Subcutaneous abdominal adipose tissue (tissue), 5 donors: ENCODE measurements around the gene ARHGAP24.

Experiments used
- H3K27ac ChIP-seq: one replicate; pipeline ENCODE4 v1.7.0; 2013; ENCODE audit warnings: low read depth, mild to moderate bottlenecking, inconsistent platforms, low read length, moderate library complexity
- H3K27me3 ChIP-seq, 5 donors: one replicate each; pipeline ENCODE4 v1.7.0; 2013; ENCODE audit warnings: low read length in 5 of 5, inconsistent platforms in 1 of 5; ENCODE audit not compliant: control insufficient read depth in 5 of 5, insufficient read depth in 4 of 5
- H3K36me3 ChIP-seq, 5 donors: one replicate each; pipeline ENCODE4 v1.7.0; 2013; ENCODE audit warnings: low read length in 5 of 5; ENCODE audit not compliant: control insufficient read depth in 5 of 5, insufficient read depth in 5 of 5
- H3K4me1 ChIP-seq, 5 donors: one replicate each; pipeline ENCODE4 v1.7.0; 2013; ENCODE audit warnings: low read length in 5 of 5, mild to moderate bottlenecking in 3 of 5, moderate library complexity in 1 of 5; ENCODE audit not compliant: control insufficient read depth in 5 of 5, insufficient read depth in 5 of 5
- H3K4me3 ChIP-seq, 5 donors: one replicate each; pipeline ENCODE4 v1.7.0; 2013; ENCODE audit warnings: low read length in 5 of 5, low read depth in 1 of 5
- H3K9ac ChIP-seq, 5 donors: one replicate each; pipeline ENCODE4 v1.7.0; 2013; ENCODE audit warnings: low read length in 5 of 5, mild to moderate bottlenecking in 4 of 5, moderate library complexity in 3 of 5
- H3K9me3 ChIP-seq, 5 donors: one replicate each; pipeline ENCODE4 v1.7.0; 2013; ENCODE audit warnings: low read length in 5 of 5; ENCODE audit not compliant: control insufficient read depth in 5 of 5
- donor health status: healthy.
- donor health status: healthy.
- donor health status: healthy.
- donor health status: healthy.
- donor health status: healthy.

Gene ARHGAP24

GRCh38 chr4:85759388-85759787 is 284.4 kb downstream of the ARHGAP24 start:
- H3K27ac ChIP-seq = no peak overlapping the region
- H3K9me3 ChIP-seq = no peaks in the 10 kb centered on the region
- peaks cover 0 to 35% (median 27%) of the 10 kb centered on the region in 5 donors for H3K4me1 ChIP-seq
- H3K27me3 ChIP-seq = no peaks in the 10 kb centered on the region
- H3K36me3 ChIP-seq = no peaks in the 10 kb centered on the region
- H3K4me3 ChIP-seq = no peak overlapping the region
- H3K9ac ChIP-seq = no peak overlapping the region

DNA sequence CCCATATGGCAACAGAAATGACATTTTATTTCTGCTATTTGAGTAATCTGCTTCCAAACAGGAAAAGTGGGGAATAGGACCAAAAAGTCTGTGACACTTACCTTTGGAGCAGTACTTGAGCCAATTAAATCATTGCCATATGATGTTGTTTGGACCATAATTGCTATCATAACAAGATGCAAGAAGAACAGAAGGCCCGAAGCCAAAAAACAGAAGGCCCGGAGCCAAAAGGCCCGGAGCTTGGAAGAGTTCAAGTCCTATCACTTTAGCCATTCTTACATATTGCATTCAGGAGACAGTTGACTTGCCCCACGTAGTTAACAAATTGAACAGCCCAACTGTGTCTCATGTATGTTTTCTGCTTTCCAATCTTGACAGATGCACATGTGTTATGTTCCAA is 285.6 kb downstream of the ARHGAP24 start:
- Histone ChIP-seq H3K27ac (no peak overlapping the region), H3K9me3 (no peaks in the 10 kb centered on the region), H3K9ac (no peak overlapping the region), H3K4me3 (no peak overlapping the region), H3K4me1 (peaks cover 0 to 30% (median 23%) of the 10 kb centered on the region in 5 donors), H3K27me3 (no peaks in the 10 kb centered on the region), H3K36me3 (no peaks in the 10 kb centered on the region)

GRCh38 chr4:85761803-85762528 is 287.0 kb downstream of the ARHGAP24 start:
- H3K27me3 ChIP-seq = no peaks in the 10 kb centered on the region
- H3K4me1 ChIP-seq = peaks cover 0 to 32% (median 23%) of the 10 kb centered on the region in 5 donors
- H3K36me3 ChIP-seq = no peaks in the 10 kb centered on the region
- H3K9me3 ChIP-seq = no peaks in the 10 kb centered on the region
- peak overlapping the region in 4 of 5 donors; percentile 4 to 33 (median 29) for H3K4me3 ChIP-seq
- no peak overlapping the region for H3K9ac ChIP-seq
- peak overlapping the region; percentile 62 for H3K27ac ChIP-seq

GRCh38 chr4:85762529-85762871 is 287.6 kb downstream of the ARHGAP24 start:
- H3K4me3 ChIP-seq = peak overlapping the region in 4 of 5 donors; percentile 4 to 33 (median 29)
- no peak overlapping the region for H3K9ac ChIP-seq
- no peaks in the 10 kb centered on the region for H3K9me3 ChIP-seq
- no peaks in the 10 kb centered on the region for H3K36me3 ChIP-seq
- H3K27ac ChIP-seq = peak overlapping the region; percentile 62
- H3K27me3 ChIP-seq = no peaks in the 10 kb centered on the region
- peaks cover 0 to 32% (median 23%) of the 10 kb centered on the region in 5 donors for H3K4me1 ChIP-seq

DNA sequence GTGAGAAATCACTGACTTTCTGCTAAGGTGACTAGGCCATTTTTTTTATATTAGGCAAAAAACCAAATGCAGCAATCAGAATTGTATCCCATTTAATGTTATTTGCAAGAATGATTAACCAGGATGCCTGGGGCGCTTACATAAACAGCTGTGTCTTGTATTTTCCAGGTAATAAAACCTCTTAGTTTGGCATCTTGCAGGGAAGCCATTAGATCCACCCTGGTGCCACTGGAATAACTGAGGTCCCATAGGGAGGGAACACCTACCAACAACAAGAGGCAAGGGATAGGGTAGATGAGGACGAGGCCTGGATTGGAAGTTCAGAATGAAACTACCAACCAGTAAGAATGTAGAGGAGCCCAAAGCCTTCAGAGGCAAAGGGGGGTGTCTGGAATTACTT is 288.3 kb downstream of the ARHGAP24 start:
- H3K4me3 ChIP-seq = no peak overlapping the region
- H3K27me3 ChIP-seq = no peaks in the 10 kb centered on the region
- H3K4me1 ChIP-seq = peaks cover 0 to 32% (median 23%) of the 10 kb centered on the region in 5 donors
- H3K36me3 ChIP-seq = no peaks in the 10 kb centered on the region
- H3K9ac ChIP-seq = no peak overlapping the region
- no peak overlapping the region for H3K27ac ChIP-seq
- no peaks in the 10 kb centered on the region for H3K9me3 ChIP-seq

GRCh38 chr4:85767649-85768048 is 292.7 kb downstream of the ARHGAP24 start:
- no peaks in the 10 kb centered on the region for H3K9me3 ChIP-seq
- no peaks in the 10 kb centered on the region for H3K27me3 ChIP-seq

DNA sequence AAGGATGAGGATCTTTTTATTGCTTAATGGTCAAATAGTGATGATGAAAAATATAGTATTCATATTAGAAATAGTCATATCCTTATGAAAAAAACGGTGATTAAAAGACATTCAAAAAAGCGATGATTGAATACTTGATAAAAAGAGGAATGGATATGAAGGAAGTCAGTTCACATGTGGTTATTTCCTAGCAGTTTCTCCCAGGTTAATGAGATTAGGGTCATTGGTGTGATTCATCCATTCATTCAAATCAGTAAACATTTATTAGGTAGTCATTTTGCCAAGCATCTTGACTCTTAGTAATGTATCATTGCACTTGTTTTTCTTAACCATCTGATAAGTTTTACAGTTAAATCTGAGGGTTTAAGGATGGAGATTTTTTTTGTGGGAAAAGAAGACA is 294.1 kb downstream of the ARHGAP24 start:
- H3K9me3 ChIP-seq = no peaks in the 10 kb centered on the region
- no peaks in the 10 kb centered on the region for H3K36me3 ChIP-seq
- peaks cover 0 to 3% (median 0%) of the 10 kb centered on the region in 5 donors for H3K4me1 ChIP-seq
- no peak overlapping the region for H3K9ac ChIP-seq
- H3K27me3 ChIP-seq = no peaks in the 10 kb centered on the region
- no peak overlapping the region for H3K4me3 ChIP-seq
- no peak overlapping the region for H3K27ac ChIP-seq

More at GRCh38 chr4:85767649-85768048, 292.7 kb downstream of the ARHGAP24 start:
- H3K9ac ChIP-seq = no peak overlapping the region
- H3K4me1 ChIP-seq = peaks cover 0 to 9% (median 5%) of the 10 kb centered on the region in 5 donors
- no peaks in the 10 kb centered on the region for H3K36me3 ChIP-seq
- no peak overlapping the region for H3K4me3 ChIP-seq
- H3K27ac ChIP-seq = no peak overlapping the region

DNA sequence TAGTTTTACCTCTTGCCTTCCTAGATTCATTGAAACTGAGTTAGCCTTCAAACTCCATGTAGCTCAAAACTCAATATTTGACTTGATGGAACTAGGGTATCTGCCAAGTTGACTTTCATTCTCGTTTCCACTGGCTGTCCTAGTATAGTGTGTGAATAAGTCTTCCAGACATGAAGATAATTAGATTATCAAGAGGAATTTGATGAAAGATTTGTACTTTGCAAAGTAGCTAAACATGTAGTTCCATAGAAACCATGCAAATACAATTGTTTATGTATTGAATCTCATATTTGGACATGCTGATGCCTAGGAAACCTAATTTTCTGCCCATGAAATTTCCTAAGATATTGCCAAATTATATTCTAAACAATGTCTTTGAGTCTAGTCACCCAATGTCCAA is 297.5 kb downstream of the ARHGAP24 start:
- peaks cover 0 to 14% (median 5%) of the 10 kb centered on the region in 5 donors for H3K4me1 ChIP-seq
- no peak overlapping the region for H3K27ac ChIP-seq
- no peak overlapping the region for H3K4me3 ChIP-seq
- no peaks in the 10 kb centered on the region for H3K9me3 ChIP-seq
- no peaks in the 10 kb centered on the region for H3K27me3 ChIP-seq
- no peak overlapping the region for H3K9ac ChIP-seq
- no peaks in the 10 kb centered on the region for H3K36me3 ChIP-seq

GRCh38 chr4:85773372-85773771 is 298.4 kb downstream of the ARHGAP24 start:
- no peaks in the 10 kb centered on the region for H3K27me3 ChIP-seq

GRCh38 chr4:85774000-85774399 is 299.1 kb downstream of the ARHGAP24 start:
- peaks cover 0 to 22% (median 12%) of the 10 kb centered on the region in 5 donors for H3K4me1 ChIP-seq
- no peaks in the 10 kb centered on the region for H3K27me3 ChIP-seq
- H3K9ac ChIP-seq = no peak overlapping the region
- H3K4me3 ChIP-seq = no peak overlapping the region
- H3K36me3 ChIP-seq = no peaks in the 10 kb centered on the region
- no peak overlapping the region for H3K27ac ChIP-seq
- H3K9me3 ChIP-seq = no peaks in the 10 kb centered on the region

More at GRCh38 chr4:85773372-85773771, 298.4 kb downstream of the ARHGAP24 start:
- no peak overlapping the region for H3K27ac ChIP-seq
- H3K9me3 ChIP-seq = no peaks in the 10 kb centered on the region
- peaks cover 0 to 19% (median 11%) of the 10 kb centered on the region in 5 donors for H3K4me1 ChIP-seq
- no peak overlapping the region for H3K4me3 ChIP-seq
- no peaks in the 10 kb centered on the region for H3K36me3 ChIP-seq
- no peak overlapping the region for H3K9ac ChIP-seq
